GM12872 (cell line): Measurements from ENCODE around the gene CTNND2.

Source experiments
- CTCF ChIP-seq: IDR thresholded peaks from 3 replicates; pipeline ENCODE4 v1.5.1; 2011; ENCODE audit warnings: low read depth, mild to moderate bottlenecking, low read length, moderate library complexity; ENCODE audit not compliant: insufficient read depth

Gene CTNND2

GRCh38 chr5:11709021-11709420 is 195.2 kb downstream of the CTNND2 start:
- TF ChIP-seq CTCF, result no peak

- no peak for TF ChIP-seq CTCF
Measured at GRCh38 chr5:11704916-11705315, 199.3 kb downstream of the CTNND2 start.

GRCh38 chr5:11700391-11700790 is 203.9 kb downstream of the CTNND2 start:
- no peak for TF ChIP-seq CTCF

- TF ChIP-seq CTCF, result no peak
Measured at GRCh38 chr5:11692636-11693035, 211.6 kb downstream of the CTNND2 start.

- TF ChIP-seq CTCF, result no peak
Measured at GRCh38 chr5:11687498-11687897, 216.7 kb downstream of the CTNND2 start.

GRCh38 chr5:11684607-11685006 is 219.6 kb downstream of the CTNND2 start:
- TF ChIP-seq CTCF, result no peak

GRCh38 chr5:11683666-11684065 is 220.6 kb downstream of the CTNND2 start:
- no peak for TF ChIP-seq CTCF

GRCh38 chr5:11681796-11682195 is 222.4 kb downstream of the CTNND2 start:
- TF ChIP-seq CTCF, result no peak
